Hepatocyte (in vitro differentiated cells): ENCODE measurements around the gene DHRS2. TPM values are rescaled to one million over a fixed set of nuclear protein-coding genes. Genes with fewer than 3 reads are reported as not detected.

ENCODE experiments used
- DNase-seq: peaks from one replicate; pipeline ENCODE4 v3.0.0-alpha.2; 2016; ENCODE audit warnings: low spot score
- H2AFZ ChIP-seq: fragments of 200-600 bp; sonication (generic); 2 replicates; pipeline ENCODE4 v1.6.0; 2016; ENCODE audit warnings: antibody characterized with exemption, mild to moderate bottlenecking
- H3K27ac ChIP-seq: fragments of 200-600 bp; sonication (generic); 2 replicates; pipeline ENCODE4 v1.5.1; 2016; ENCODE audit warnings: mild to moderate bottlenecking
- H3K27me3 ChIP-seq: fragments of 200-600 bp; sonication (generic); 2 replicates; pipeline ENCODE4 v1.6.1; 2016
- H3K36me3 ChIP-seq: fragments of 200-600 bp; sonication (generic); replicated peaks from 2 replicates; pipeline ENCODE4 v1.5.1; 2016; ENCODE audit warnings: low read depth; ENCODE audit not compliant: insufficient read depth
- H3K4me1 ChIP-seq: fragments of 200-600 bp; sonication (generic); 2 replicates; pipeline ENCODE4 v1.5.1; 2016; ENCODE audit warnings: mild to moderate bottlenecking, moderate library complexity; ENCODE audit not compliant: insufficient read depth
- H3K4me2 ChIP-seq: fragments of 200-600 bp; sonication (generic); 2 replicates; pipeline ENCODE4 v1.6.0; 2016
- H3K4me3 ChIP-seq: fragments of 200-600 bp; sonication (generic); 2 replicates; pipeline ENCODE4 v1.5.1; 2016; ENCODE audit warnings: mild to moderate bottlenecking
- H3K79me2 ChIP-seq: fragments of 200-600 bp; sonication (generic); 2 replicates; pipeline ENCODE4 v1.6.0; 2017; ENCODE audit warnings: mild to moderate bottlenecking
- H3K9me2 ChIP-seq: fragments of 200-600 bp; sonication (generic); replicated peaks from 2 replicates; pipeline ENCODE4 v1.6.0; 2017; ENCODE audit warnings: mild to moderate bottlenecking; ENCODE audit not compliant: insufficient read depth
- H3K9me3 ChIP-seq: fragments of 200-600 bp; sonication (generic); 2 replicates; pipeline ENCODE4 v1.5.1; 2016; ENCODE audit warnings: low read depth, mild to moderate bottlenecking
- H4K20me1 ChIP-seq: fragments of 200-600 bp; sonication (generic); 2 replicates; pipeline ENCODE4 v1.6.0; 2016; ENCODE audit warnings: mild to moderate bottlenecking; ENCODE audit not compliant: insufficient read depth, poor library complexity, severe bottlenecking
- EZH2 ChIP-seq: fragments of 200-600 bp; sonication (generic); IDR thresholded peaks from 2 replicates; pipeline ENCODE4 v1.6.1; 2016; ENCODE audit warnings: antibody characterized with exemption, mild to moderate bottlenecking, borderline replicate concordance
- EZH2phosphoT487 ChIP-seq: fragments of 200-600 bp; sonication (generic); IDR thresholded peaks from one replicate; pipeline ENCODE4 v1.6.1; 2018; ENCODE audit warnings: antibody characterized with exemption, mild to moderate bottlenecking, low read depth, moderate library complexity; ENCODE audit not compliant: unreplicated experiment, severe bottlenecking
- WGBS: methylation state at CpG from one replicate; pipeline ENCODE4 v1.1.6; 2016; ENCODE audit warnings: low lambda C conversion rate; ENCODE audit errors: missing lambda C conversion rate; 5-methylcytosine and 5-hydroxymethylcytosine counted together
- polyA plus RNA-seq: library from polyadenylated mRNA; unstranded; fragments of >200 nt; fragmentation: Nextera tagmentation; extraction: Ambion mirVana; gene quantifications from 2 replicates; pipeline ENCODE4 v1.2.1, GENCODE V29; 2016
- total RNA-seq: library from RNA; depleted of rRNA; stranded (reverse); fragments of >200 nt; gene quantifications from 2 replicates; pipeline ENCODE4 v1.2.3, GENCODE V29; 2014
- TF ChIP-seq, protein P1 (sequence below): fragments of 200-600 bp; sonication (generic); IDR thresholded peaks from 2 replicates; pipeline ENCODE4 v1.5.1; 2016; ENCODE audit warnings: antibody characterized with exemption, mild to moderate bottlenecking; ENCODE audit not compliant: poor library complexity

The DHRS2 gene
- total and polyA plus RNA-seq, 2 experiments from 2014 or later: 10.4 to 14.2 TPM

DNA sequence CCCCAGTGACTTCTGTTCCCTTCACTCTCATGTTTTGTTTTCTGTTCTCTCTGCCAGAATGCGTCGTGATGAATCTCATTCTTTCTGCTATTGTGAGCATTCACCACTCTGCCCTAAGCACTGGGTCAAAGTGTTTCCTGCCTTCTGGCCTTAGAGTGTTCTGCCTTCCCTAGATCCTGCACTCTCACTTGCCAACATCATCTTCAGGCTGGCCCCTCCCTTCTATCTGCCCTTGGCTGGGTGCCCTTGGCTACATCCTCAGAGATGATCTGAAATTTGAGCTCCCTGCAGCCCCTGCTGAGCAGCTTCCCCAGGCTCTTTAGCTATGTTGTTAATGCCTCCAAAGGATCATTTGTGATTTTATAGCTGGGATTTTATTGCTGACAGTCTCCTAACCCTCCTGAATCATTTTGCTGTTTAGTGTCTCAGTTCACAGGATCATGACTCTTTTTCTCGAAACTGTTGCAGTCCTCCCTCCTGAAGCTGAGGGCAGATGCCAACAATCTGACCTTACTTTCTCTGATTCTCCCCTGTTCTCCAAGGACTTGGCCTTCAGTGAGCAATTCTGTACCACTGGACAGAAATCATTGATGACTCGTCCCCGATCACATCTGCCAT, 4.5 kb downstream of the DHRS2 start:
- DNase-seq: peak; percentile 53
- no peaks in the 10 kb centered on the region for H3K79me2 ChIP-seq
- no peak overlapping the region for H3K4me2 ChIP-seq
- H4K20me1 ChIP-seq: no peaks in the 10 kb centered on the region
- no peaks in the 10 kb centered on the region for H3K27me3 ChIP-seq
- no peak overlapping the region for H2AFZ ChIP-seq
- H3K36me3 ChIP-seq: no peaks in the 10 kb centered on the region
- peaks cover 6% of the 10 kb centered on the region for H3K4me1 ChIP-seq
- no peak for TF ChIP-seq EZH2phosphoT487
- TF ChIP-seq EZH2: no peak
- TF ChIP-seq, protein P1, sequence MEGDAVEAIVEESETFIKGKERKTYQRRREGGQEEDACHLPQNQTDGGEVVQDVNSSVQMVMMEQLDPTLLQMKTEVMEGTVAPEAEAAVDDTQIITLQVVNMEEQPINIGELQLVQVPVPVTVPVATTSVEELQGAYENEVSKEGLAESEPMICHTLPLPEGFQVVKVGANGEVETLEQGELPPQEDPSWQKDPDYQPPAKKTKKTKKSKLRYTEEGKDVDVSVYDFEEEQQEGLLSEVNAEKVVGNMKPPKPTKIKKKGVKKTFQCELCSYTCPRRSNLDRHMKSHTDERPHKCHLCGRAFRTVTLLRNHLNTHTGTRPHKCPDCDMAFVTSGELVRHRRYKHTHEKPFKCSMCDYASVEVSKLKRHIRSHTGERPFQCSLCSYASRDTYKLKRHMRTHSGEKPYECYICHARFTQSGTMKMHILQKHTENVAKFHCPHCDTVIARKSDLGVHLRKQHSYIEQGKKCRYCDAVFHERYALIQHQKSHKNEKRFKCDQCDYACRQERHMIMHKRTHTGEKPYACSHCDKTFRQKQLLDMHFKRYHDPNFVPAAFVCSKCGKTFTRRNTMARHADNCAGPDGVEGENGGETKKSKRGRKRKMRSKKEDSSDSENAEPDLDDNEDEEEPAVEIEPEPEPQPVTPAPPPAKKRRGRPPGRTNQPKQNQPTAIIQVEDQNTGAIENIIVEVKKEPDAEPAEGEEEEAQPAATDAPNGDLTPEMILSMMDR: no peak
- H3K27ac ChIP-seq: peak overlapping the region; percentile 69
- no peaks in the 10 kb centered on the region for H3K9me3 ChIP-seq
- 65% methylated on average over 5 of the region's 5 CpGs for WGBS
- H3K4me3 ChIP-seq: no peak overlapping the region
- H3K9me2 ChIP-seq: no peaks in the 10 kb centered on the region

DNA sequence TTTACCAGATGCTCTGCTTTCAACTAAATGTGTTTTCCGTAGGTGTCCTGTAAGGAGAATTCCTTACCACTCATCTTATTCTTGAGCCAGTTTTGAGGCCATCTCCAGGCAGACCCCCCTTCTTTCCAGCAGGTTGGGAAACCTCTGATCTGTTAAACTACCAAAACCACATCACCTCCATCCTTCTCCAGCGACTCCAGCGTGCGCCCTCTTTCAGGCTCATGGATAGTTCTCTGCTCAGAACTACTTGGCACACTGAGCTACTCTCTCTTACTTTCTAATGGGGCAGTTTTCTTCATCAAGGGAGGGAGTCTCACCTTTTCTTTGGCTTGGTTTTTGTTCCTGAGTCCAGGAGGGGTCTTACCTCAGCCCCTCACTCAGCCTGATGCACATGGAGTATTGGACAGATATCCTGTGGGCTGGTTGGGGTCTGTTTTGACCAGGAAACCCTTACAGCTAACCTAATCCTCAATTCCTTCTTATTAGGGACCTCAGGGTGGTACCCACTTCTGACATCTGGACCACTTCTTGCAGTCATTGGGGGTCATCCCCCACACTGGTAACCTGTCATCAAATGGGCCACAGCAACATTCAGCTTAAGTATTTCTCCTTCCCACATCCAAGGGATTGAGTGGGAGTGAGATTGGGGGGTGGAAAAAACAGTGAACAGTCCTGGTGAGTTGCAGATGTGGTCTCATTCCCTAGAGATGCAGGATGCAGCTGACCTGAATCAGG, 5.2 kb downstream of the DHRS2 start:
- H3K4me1 ChIP-seq: peaks cover 6% of the 10 kb centered on the region

GRCh38 chr14:23641915-23642588, 5.9 kb downstream of the DHRS2 start:
- Histone ChIP-seq H3K27ac (no peak overlapping the region), H3K27me3 (no peaks in the 10 kb centered on the region), H3K9me2 (no peaks in the 10 kb centered on the region), H3K4me2 (no peak overlapping the region), H4K20me1 (no peaks in the 10 kb centered on the region), H3K4me3 (no peak overlapping the region), H3K9me3 (no peaks in the 10 kb centered on the region), H3K79me2 (no peaks in the 10 kb centered on the region), H3K36me3 (no peaks in the 10 kb centered on the region), H3K4me1 (peaks cover 6% of the 10 kb centered on the region), H2AFZ (no peak overlapping the region)
- no peak for DNase-seq
- TF ChIP-seq EZH2phosphoT487 (no peak), EZH2 (no peak)
- TF ChIP-seq, protein P1: no peak
- WGBS: 71% methylated on average over 3 of the region's 3 CpGs

More for the DNA sequence above, 5.2 kb downstream of the DHRS2 start:
- no peak overlapping the region for H3K4me2 ChIP-seq
- H2AFZ ChIP-seq: no peak overlapping the region
- peak overlapping the region; percentile 58 for H3K27ac ChIP-seq
- 81% methylated on average over 4 of the region's 4 CpGs for WGBS
- H4K20me1 ChIP-seq: no peaks in the 10 kb centered on the region
- DNase-seq: no peak
- TF ChIP-seq EZH2 (no peak), EZH2phosphoT487 (no peak)
- TF ChIP-seq, protein P1: no peak
- no peak overlapping the region for H3K4me3 ChIP-seq
- H3K36me3 ChIP-seq: no peaks in the 10 kb centered on the region
- no peaks in the 10 kb centered on the region for H3K79me2 ChIP-seq
- H3K9me3 ChIP-seq: no peaks in the 10 kb centered on the region
- H3K9me2 ChIP-seq: no peaks in the 10 kb centered on the region
- no peaks in the 10 kb centered on the region for H3K27me3 ChIP-seq
